ENCODE data around the gene NUCB2.

Gene NUCB2

GRCh38 chr11:17333799-17334586 lies 57.5 kb downstream of the NUCB2 start:
- Histone ChIP-seq H3K36me3 (ENCODE audit: insufficient read depth, low read length) (no peaks in the 10 kb centered on the region), H3K9ac (ENCODE audit: low read depth, low read length) (no peak overlapping the region), H3K4me1 (ENCODE audit: insufficient read depth, low read length) (no peaks in the 10 kb centered on the region), H3K9me3 (ENCODE audit: control insufficient read depth, insufficient read depth, low read length) (no peaks in the 10 kb centered on the region)

GRCh38 chr11:17343257-17343656 lies 66.7 kb downstream of the NUCB2 start:
- Histone ChIP-seq H3K9ac (ENCODE audit: low read depth, low read length) (no peak overlapping the region), H3K4me1 (ENCODE audit: insufficient read depth, low read length) (peaks cover 5% of the 10 kb centered on the region; the same call in 1 of the 2 replicates), H3K9me3 (ENCODE audit: control insufficient read depth, insufficient read depth, low read length) (no peaks in the 10 kb centered on the region), H3K36me3 (ENCODE audit: insufficient read depth, low read length) (no peaks in the 10 kb centered on the region)

GRCh38 chr11:17343907-17344306 lies 67.4 kb downstream of the NUCB2 start:
- H3K36me3 ChIP-seq (ENCODE audit: insufficient read depth, low read length) = no peaks in the 10 kb centered on the region
- H3K4me1 ChIP-seq (ENCODE audit: insufficient read depth, low read length) = peaks cover 5% of the 10 kb centered on the region; the same call in 1 of the 2 replicates
- H3K9me3 ChIP-seq (ENCODE audit: control insufficient read depth, insufficient read depth, low read length) = no peaks in the 10 kb centered on the region
- H3K9ac ChIP-seq (ENCODE audit: low read depth, low read length) = no peak overlapping the region

- H3K4me1 ChIP-seq (ENCODE audit: insufficient read depth, low read length) = peaks cover 5% of the 10 kb centered on the region; the same call in 1 of the 2 replicates
- H3K9ac ChIP-seq (ENCODE audit: low read depth, low read length) = no peak overlapping the region
- no peaks in the 10 kb centered on the region for H3K36me3 ChIP-seq (ENCODE audit: insufficient read depth, low read length)
- H3K9me3 ChIP-seq (ENCODE audit: control insufficient read depth, insufficient read depth, low read length) = no peaks in the 10 kb centered on the region
Observed at GRCh38 chr11:17347676-17348075, 71.1 kb downstream of the NUCB2 start.

- no peak overlapping the region for H3K9ac ChIP-seq (ENCODE audit: low read depth, low read length)
- no peaks in the 10 kb centered on the region for H3K36me3 ChIP-seq (ENCODE audit: insufficient read depth, low read length)
- no peaks in the 10 kb centered on the region for H3K9me3 ChIP-seq (ENCODE audit: control insufficient read depth, insufficient read depth, low read length)
- no peaks in the 10 kb centered on the region for H3K4me1 ChIP-seq (ENCODE audit: insufficient read depth, low read length)
Observed at GRCh38 chr11:17350455-17351171, 74.1 kb downstream of the NUCB2 start.

- H3K9me3 ChIP-seq (ENCODE audit: control insufficient read depth, insufficient read depth, low read length) = no peaks in the 10 kb centered on the region
- peak overlapping the region; percentile 66; the same call in 1 of the 2 replicates for H3K9ac ChIP-seq (ENCODE audit: low read depth, low read length)
- no peaks in the 10 kb centered on the region for H3K36me3 ChIP-seq (ENCODE audit: insufficient read depth, low read length)
- H3K4me1 ChIP-seq (ENCODE audit: insufficient read depth, low read length) = no peaks in the 10 kb centered on the region
Observed at GRCh38 chr11:17351172-17351509, 74.6 kb downstream of the NUCB2 start.

- no peaks in the 10 kb centered on the region for H3K36me3 ChIP-seq (ENCODE audit: insufficient read depth, low read length)
- no peaks in the 10 kb centered on the region for H3K9me3 ChIP-seq (ENCODE audit: control insufficient read depth, insufficient read depth, low read length)
- no peaks in the 10 kb centered on the region for H3K4me1 ChIP-seq (ENCODE audit: insufficient read depth, low read length)
- H3K9ac ChIP-seq (ENCODE audit: low read depth, low read length) = peak within 1 kb of the TSS; percentile 66
Observed at GRCh38 chr11:17351510-17352176, 75.1 kb downstream of the NUCB2 start, which contains the start of gene NCR3LG1. Gene NCR3LG1 (plus strand): TSS chr11:17351800. CDS start chr11:17351970, 170 bp downstream.

- peak overlapping the region; percentile 66 for H3K9ac ChIP-seq (ENCODE audit: low read depth, low read length)
- H3K4me1 ChIP-seq (ENCODE audit: insufficient read depth, low read length) = no peaks in the 10 kb centered on the region
- no peaks in the 10 kb centered on the region for H3K9me3 ChIP-seq (ENCODE audit: control insufficient read depth, insufficient read depth, low read length)
- H3K36me3 ChIP-seq (ENCODE audit: insufficient read depth, low read length) = no peaks in the 10 kb centered on the region
Observed at GRCh38 chr11:17352950-17353820, 76.6 kb downstream of the NUCB2 start.

- Histone ChIP-seq H3K36me3 (ENCODE audit: insufficient read depth, low read length) (no peaks in the 10 kb centered on the region), H3K4me1 (ENCODE audit: insufficient read depth, low read length) (no peaks in the 10 kb centered on the region), H3K9ac (ENCODE audit: low read depth, low read length) (peak overlapping the region; percentile 66), H3K9me3 (ENCODE audit: control insufficient read depth, insufficient read depth, low read length) (no peaks in the 10 kb centered on the region)
Observed at GRCh38 chr11:17353821-17354600, 77.5 kb downstream of the NUCB2 start.

GRCh38 chr11:17354601-17354991 lies 78.1 kb downstream of the NUCB2 start:
- Histone ChIP-seq H3K4me1 (ENCODE audit: insufficient read depth, low read length) (no peaks in the 10 kb centered on the region), H3K9ac (ENCODE audit: low read depth, low read length) (peak overlapping the region; percentile 66; the same call in 1 of the 2 replicates), H3K36me3 (ENCODE audit: insufficient read depth, low read length) (no peaks in the 10 kb centered on the region), H3K9me3 (ENCODE audit: control insufficient read depth, insufficient read depth, low read length) (no peaks in the 10 kb centered on the region)

- H3K9me3 ChIP-seq (ENCODE audit: control insufficient read depth, insufficient read depth, low read length) = peaks cover 12% of the 10 kb centered on the region
Observed at GRCh38 chr11:17366495-17366894, 90.0 kb downstream of the NUCB2 start.

GRCh38 chr11:17368551-17368950 lies 92.0 kb downstream of the NUCB2 start:
- Histone ChIP-seq H3K9ac (ENCODE audit: low read depth, low read length) (no peak overlapping the region), H3K9me3 (ENCODE audit: control insufficient read depth, insufficient read depth, low read length) (peaks cover 25% of the 10 kb centered on the region), H3K4me1 (ENCODE audit: insufficient read depth, low read length) (no peaks in the 10 kb centered on the region), H3K36me3 (ENCODE audit: insufficient read depth, low read length) (no peaks in the 10 kb centered on the region; the same call in 1 of the 2 replicates)

More at GRCh38 chr11:17366495-17366894, 90.0 kb downstream of the NUCB2 start:
- H3K4me1 ChIP-seq (ENCODE audit: insufficient read depth, low read length) = no peaks in the 10 kb centered on the region
- H3K9ac ChIP-seq (ENCODE audit: low read depth, low read length) = no peak overlapping the region
- no peaks in the 10 kb centered on the region for H3K36me3 ChIP-seq (ENCODE audit: insufficient read depth, low read length)

- peaks cover 25% of the 10 kb centered on the region for H3K9me3 ChIP-seq (ENCODE audit: control insufficient read depth, insufficient read depth, low read length)
- no peaks in the 10 kb centered on the region; the same call in 1 of the 2 replicates for H3K36me3 ChIP-seq (ENCODE audit: insufficient read depth, low read length)
- H3K4me1 ChIP-seq (ENCODE audit: insufficient read depth, low read length) = no peaks in the 10 kb centered on the region
- H3K9ac ChIP-seq (ENCODE audit: low read depth, low read length) = no peak overlapping the region
Observed at GRCh38 chr11:17369094-17369493, 92.6 kb downstream of the NUCB2 start.

Data from ES-I3 (cell line).